ENCODE results near the gene TRIM58.

TRIM58 gene

DNA sequence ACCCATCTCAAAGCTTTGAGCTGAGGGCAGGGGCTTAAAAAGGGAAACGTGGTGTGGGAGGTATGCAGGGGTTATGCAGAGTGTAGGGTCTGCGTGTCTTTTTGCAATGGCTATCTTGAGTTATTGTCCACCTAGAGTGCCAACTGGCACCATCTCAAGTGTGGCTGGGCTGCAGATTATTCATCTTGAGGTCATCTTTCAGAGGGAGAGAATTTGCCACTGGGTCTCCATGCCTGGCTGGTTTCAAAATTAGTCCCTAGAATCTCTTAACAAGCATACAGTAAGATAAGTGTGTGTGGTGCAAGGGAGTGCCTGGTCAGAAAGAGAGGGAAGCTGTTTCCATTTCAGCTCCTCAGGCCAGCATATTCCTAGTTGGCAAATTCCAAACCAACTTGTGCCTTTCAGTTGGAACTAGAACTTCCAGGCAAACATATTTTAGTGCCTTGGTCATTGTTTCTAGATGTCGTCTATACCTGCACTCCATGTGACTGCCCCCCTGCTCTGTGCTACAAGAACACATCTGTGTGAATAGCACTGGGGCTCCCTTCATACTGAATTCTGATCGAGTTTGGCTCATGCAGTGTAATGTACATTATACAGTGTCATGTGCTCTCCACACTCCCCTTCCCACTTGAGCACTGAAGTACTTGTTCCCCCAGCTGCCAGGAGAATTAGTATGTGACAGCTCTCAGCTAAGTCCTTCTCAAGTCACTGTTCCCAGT, 58.1 kb downstream of the TRIM58 start:
- H3K27ac ChIP-seq, result no peak overlapping the region
- TF ChIP-seq CTCF (conservative IDR thresholded peaks at IDR 0.05; ENCODE audit: low read depth), result no peak
- DNase-seq (ENCODE audit: low spot score), result no peak
- CTCF ChIA-PET, result no interaction called here
- POLR2A ChIA-PET (ENCODE audit: low non-redundant PET), result no interaction called here

DNA sequence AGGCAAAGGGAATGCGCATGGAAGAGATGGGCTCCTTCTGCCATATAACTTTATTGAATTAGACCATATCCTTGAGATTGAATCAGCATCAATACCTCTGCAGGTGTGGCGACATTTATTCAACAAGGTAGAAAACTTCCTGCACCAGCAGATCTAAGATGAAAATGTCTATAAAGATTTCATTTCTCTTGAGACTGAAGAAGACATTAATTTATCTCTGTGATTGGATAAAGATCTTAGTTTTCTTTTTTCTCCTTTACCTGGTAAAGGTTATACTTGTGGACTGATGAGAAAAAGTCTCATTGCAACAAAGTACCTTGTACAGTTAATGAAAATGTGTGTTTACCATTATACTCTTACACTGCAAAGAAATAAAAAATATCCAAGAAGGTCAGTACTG, 63.0 kb downstream of the TRIM58 start, which contains the start of gene OR2T8:
TSS of gene OR2T8 (plus strand) at position 301 of the 400 bp plus-strand sequence. CDS start 766 bp downstream, outside the sequence.
- no peak for DNase-seq (ENCODE audit: low spot score)
- CTCF ChIA-PET, result no interaction called here
- POLR2A ChIA-PET (ENCODE audit: low non-redundant PET), result no interaction called here
- H3K27ac ChIP-seq, result no peak within 1 kb of the TSS
- TF ChIP-seq CTCF (conservative IDR thresholded peaks at IDR 0.05; ENCODE audit: low read depth), result no peak

- no peak for DNase-seq (ENCODE audit: low spot score)
- CTCF ChIA-PET, result no interaction called here
- POLR2A ChIA-PET (ENCODE audit: low non-redundant PET), result no interaction called here
Observed at GRCh38 chr1:247923941-247924340, 67.0 kb downstream of the TRIM58 start.

GRCh38 chr1:247924868-247925267, 67.9 kb downstream of the TRIM58 start, which contains the start of gene OR2AJ1:
Gene OR2AJ1 (plus strand): TSS chr1:247924889. CDS start chr1:247933769, 8,880 bp downstream.
- no peak for DNase-seq (ENCODE audit: low spot score)
- ChIA-PET CTCF (interaction anchor here (0.7 kb wide), 1 partner anchor 13 kb away, joined by 3 read pairs; no protein-coding TSS in a partner anchor), POLR2A (ENCODE audit: low non-redundant PET) (no interaction called here)
- no peak for TF ChIP-seq CTCF (conservative IDR thresholded peaks at IDR 0.05; ENCODE audit: low read depth)
- H3K27ac ChIP-seq, result no peak within 1 kb of the TSS

More at GRCh38 chr1:247923941-247924340, 67.0 kb downstream of the TRIM58 start:
- no peak for TF ChIP-seq CTCF (conservative IDR thresholded peaks at IDR 0.05; ENCODE audit: low read depth)
- no peak overlapping the region for H3K27ac ChIP-seq
